ENCODE measurements around the gene KCNH1. TPM values are rescaled to one million over a fixed set of nuclear protein-coding genes. Genes with fewer than 3 reads are reported as not detected.

KCNH1 gene
- total and polyA plus RNA-seq, 2 of the 4 experiments (the other 2 are of a cell fraction), result 0.27 to 0.54 TPM

DNA sequence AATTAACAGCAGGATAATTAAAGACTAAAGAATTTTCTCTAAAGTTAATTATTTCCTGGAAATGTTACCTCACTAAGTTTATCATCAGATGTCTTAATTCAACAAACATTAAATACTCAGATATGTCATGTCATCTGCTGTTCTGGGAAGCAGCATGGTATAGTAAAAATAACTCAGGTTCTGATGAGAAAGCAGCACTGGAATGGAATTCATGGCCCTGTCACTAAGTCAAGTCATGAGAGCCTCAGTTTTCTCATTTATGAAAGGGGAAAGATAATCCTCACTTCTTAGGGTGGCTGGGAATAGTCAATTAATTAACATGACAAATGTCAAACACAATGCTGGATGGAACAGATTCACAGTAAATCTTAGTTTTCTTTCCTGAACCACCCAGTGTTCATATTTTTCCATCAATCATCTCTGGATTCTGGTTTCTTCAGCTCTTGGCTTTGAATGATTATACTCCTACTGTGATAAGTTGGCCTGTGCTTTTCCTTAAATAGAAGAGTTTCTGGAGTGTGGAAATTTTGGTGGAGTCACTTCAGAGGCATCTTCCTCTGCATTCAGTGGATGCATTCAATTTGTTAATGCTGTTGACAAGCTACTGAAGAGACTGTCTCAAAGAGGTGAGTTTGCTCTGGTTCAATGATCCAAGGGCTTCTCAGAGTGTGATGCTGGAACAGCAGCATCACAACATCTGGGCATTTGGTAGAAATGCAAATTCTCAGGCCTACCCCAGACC, 319.4 kb downstream of the KCNH1 start:
- Histone ChIP-seq H4K5ac (ENCODE audit: low read depth, low read length) (no peak overlapping the region), H2AK5ac (ENCODE audit: low read depth, low read length) (no peak overlapping the region), H3K9me3 (ENCODE audit: control insufficient read depth, insufficient read depth, low read length) (no peaks in the 10 kb centered on the region), H4K8ac (ENCODE audit: low read depth in 2 of 2, low read length in 2 of 2) (no peak overlapping the region), H4K91ac (ENCODE audit: insufficient read depth, low read depth, low read length) (no peak overlapping the region), H2BK15ac (ENCODE audit: low read depth, low read length) (no peak overlapping the region), H3K27ac (ENCODE audit: insufficient read depth, low read length) (no peak overlapping the region), H3K4me2 (ENCODE audit: low read depth, low read length) (no peak overlapping the region), H2AFZ (replicated peaks; ENCODE audit: low read length, poor library complexity) (no peak overlapping the region), H3K4me1 (ENCODE audit: control insufficient read depth, insufficient read depth, low read length) (no peaks in the 10 kb centered on the region), H3K14ac (replicated peaks; ENCODE audit: low read depth, low read length) (no peak overlapping the region), H2BK5ac (ENCODE audit: low read depth, low read length, poor library complexity, severe bottlenecking) (no peak overlapping the region), H2AK9ac (replicated peaks; ENCODE audit: low read depth, low read length, poor library complexity) (no peak overlapping the region), H3K56ac (ENCODE audit: extremely low read depth, insufficient read depth, low read length) (no peak overlapping the region), H2BK20ac (ENCODE audit: low read depth, low read length) (no peak overlapping the region), H3K27me3 (ENCODE audit: control insufficient read depth, insufficient read depth, low read length) (no peaks in the 10 kb centered on the region), H3K23ac (ENCODE audit: low read depth, low read length) (no peak overlapping the region), H2BK120ac (ENCODE audit: low read depth, low read length) (no peak overlapping the region), H3K18ac (ENCODE audit: low read depth, low read length) (no peak overlapping the region), H3K4ac (ENCODE audit: low read depth, low read length) (no peak overlapping the region), H3K79me1 (ENCODE audit: low read depth in 1 of 2, low read length in 2 of 2) (no peaks in the 10 kb centered on the region), H3K9ac (ENCODE audit: low read depth, low read length) (no peak overlapping the region), H4K20me1 (ENCODE audit: insufficient read depth, low read length) (no peaks in the 10 kb centered on the region), H3K4me3 (ENCODE audit: insufficient read depth, low read depth, low read length) (no peak overlapping the region), H3K9me1 (ENCODE audit: insufficient read depth, low read length) (no peaks in the 10 kb centered on the region), H3K36me3 (ENCODE audit: control insufficient read depth, insufficient read depth, low read length) (no peaks in the 10 kb centered on the region)
- ATAC-seq (ENCODE audit: low read depth) (no peak), DNase-seq (no peak)
- ChIA-PET POLR2A (ENCODE audit: unreplicated experiment) (no interaction called here), CTCF (no interaction called here)
- TF ChIP-seq CEBPB (IDR thresholded peaks at IDR 0.05; ENCODE audit: low read depth, low read length) (no peak), SMC3 (IDR thresholded peaks at IDR 0.05; ENCODE audit: low read depth, low read length) (no peak), USF2 (IDR thresholded peaks at IDR 0.05; ENCODE audit: low read depth, low read length) (no peak), NFE2L2 (IDR thresholded peaks at IDR 0.05; ENCODE audit: low read depth, low read length) (no peak), CTCF (conservative IDR thresholded peaks at IDR 0.05; ENCODE audit: low read depth, low read length) (no peak), ELK1 (IDR thresholded peaks at IDR 0.05; ENCODE audit: borderline replicate concordance, low read depth, low read length) (no peak), RAD21 (IDR thresholded peaks at IDR 0.05; ENCODE audit: low read length) (no peak)
- BruUV-seq (replicated peaks), result no TSS peak
- in situ Hi-C loops (cut with MboI; ENCODE audit: low sequenced_read_pairs) (no loop called here), dilution Hi-C loops (cut with HindIII; ENCODE audit: low sequenced_read_pairs, unreplicated experiment) (no loop called here), intact Hi-C loops (cut with micrococcal nuclease) (no loop called here)
